CD4-positive, alpha-beta memory T cell (primary cell): ENCODE data around the gene STK38L. TPM values are rescaled to one million over a fixed set of nuclear protein-coding genes. Genes with fewer than 3 reads are reported as not detected.
"Not testable (repeated sequence)": the region's sequence is repeated elsewhere in the genome, so short reads cannot be mapped to it uniquely, and the experiment has no call there.

ENCODE experiments used
- CTCF ChIA-PET: fragments of 350-600 bp; sonication (Branson Sonifier 250); formaldehyde crosslinking; loops from one replicate; lab custom pipeline; 2021; ENCODE audit warnings: inconsistent platforms; ENCODE audit not compliant: partially characterized antibody; lab: Charles Lee
- POLR2A ChIA-PET: fragments of 350-600 bp; sonication (Branson Sonifier 250); formaldehyde crosslinking; loops from one replicate; lab custom pipeline; 2021; ENCODE audit not compliant: partially characterized antibody; lab: Charles Lee
- DNase-seq, 5 donors: peaks; one replicate each; pipeline versions ENCODE4 v3.0.0 to v3.0.0-alpha.2; 2020 to 2022; ENCODE audit warnings: mixed read lengths in 1 of 5
- H3K27ac ChIP-seq: one replicate; pipeline ENCODE4 v1.7.0; 2013; ENCODE audit warnings: low read depth, low read length
- H3K27me3 ChIP-seq: 2 replicates; pipeline ENCODE4 v1.7.0; 2013; ENCODE audit warnings: mild to moderate bottlenecking, low read length, moderate library complexity; ENCODE audit not compliant: insufficient read depth
- H3K36me3 ChIP-seq: 2 replicates; pipeline ENCODE4 v1.7.0; 2013; ENCODE audit warnings: mild to moderate bottlenecking, low read length, moderate library complexity; ENCODE audit not compliant: insufficient read depth
- H3K4me1 ChIP-seq: 2 replicates; pipeline ENCODE4 v1.7.0; 2013; ENCODE audit warnings: mild to moderate bottlenecking, low read length, moderate library complexity; ENCODE audit not compliant: insufficient read depth
- H3K4me3 ChIP-seq, 2 donors: one replicate each; pipeline ENCODE4 v1.7.0; 2013; ENCODE audit warnings: low read length in 2 of 2, mild to moderate bottlenecking in 1 of 2
- H3K9me3 ChIP-seq, 2 donors: one replicate each; pipeline ENCODE4 v1.7.0; 2013; ENCODE audit warnings: low read length in 2 of 2, control low read depth in 1 of 2; ENCODE audit not compliant: control insufficient read depth in 1 of 2
- H3K27ac Mint-ChIP-seq, 7 donors: one replicate each; pipeline ENCODE4 v1.8.0; 2020 to 2021; ENCODE audit warnings: mixed read lengths in 7 of 7, mild to moderate bottlenecking in 6 of 7, inconsistent platforms in 3 of 7, moderate library complexity in 3 of 7
- H3K27me3 Mint-ChIP-seq, 2 donors: one replicate each; pipeline ENCODE4 v1.8.0; 2020 to 2021; ENCODE audit warnings: mixed read lengths in 2 of 2
- H3K36me3 Mint-ChIP-seq, 2 donors: one replicate each; pipeline ENCODE4 v1.8.0; 2020 to 2021; ENCODE audit warnings: mixed read lengths in 2 of 2, inconsistent platforms in 1 of 2, mild to moderate bottlenecking in 1 of 2
- H3K4me1 Mint-ChIP-seq, 4 donors: one replicate each; pipeline ENCODE4 v1.8.0; 2020 to 2021; ENCODE audit warnings: mixed read lengths in 4 of 4, mild to moderate bottlenecking in 1 of 4
- H3K4me3 Mint-ChIP-seq, 8 donors: one replicate each; pipeline ENCODE4 v1.8.0; 2020 to 2021; ENCODE audit warnings: mixed read lengths in 8 of 8, mild to moderate bottlenecking in 7 of 8, moderate library complexity in 6 of 8, inconsistent platforms in 3 of 8
- H3K9me3 Mint-ChIP-seq, 8 donors: one replicate each; pipeline ENCODE4 v1.8.0; 2020 to 2021; ENCODE audit warnings: mixed read lengths in 8 of 8, mild to moderate bottlenecking in 5 of 8, inconsistent platforms in 3 of 8, moderate library complexity in 1 of 8
- intact Hi-C: fragments of 100-400 bp; cut with micrococcal nuclease; formaldehyde crosslinking; loops from one replicate; pipeline ENCODE4 v1.15.1; 2023
- polyA plus RNA-seq, 2 donors: library from polyadenylated mRNA; unstranded; fragments of 300-500 nt; fragmentation: Illumina TruSeq; gene quantifications; one replicate each; pipeline ENCODE4 v1.2.3, GENCODE V29; 2021
- total RNA-seq, 2 experiments: library from RNA; stranded (reverse); gene quantifications; one replicate each; pipeline ENCODE4 v1.2.3, GENCODE V29; 2021

STK38L gene
- total and polyA plus RNA-seq, 4 experiments from 2014 or later, result 8.4 to 21.8 (median 15.3) TPM

DNA sequence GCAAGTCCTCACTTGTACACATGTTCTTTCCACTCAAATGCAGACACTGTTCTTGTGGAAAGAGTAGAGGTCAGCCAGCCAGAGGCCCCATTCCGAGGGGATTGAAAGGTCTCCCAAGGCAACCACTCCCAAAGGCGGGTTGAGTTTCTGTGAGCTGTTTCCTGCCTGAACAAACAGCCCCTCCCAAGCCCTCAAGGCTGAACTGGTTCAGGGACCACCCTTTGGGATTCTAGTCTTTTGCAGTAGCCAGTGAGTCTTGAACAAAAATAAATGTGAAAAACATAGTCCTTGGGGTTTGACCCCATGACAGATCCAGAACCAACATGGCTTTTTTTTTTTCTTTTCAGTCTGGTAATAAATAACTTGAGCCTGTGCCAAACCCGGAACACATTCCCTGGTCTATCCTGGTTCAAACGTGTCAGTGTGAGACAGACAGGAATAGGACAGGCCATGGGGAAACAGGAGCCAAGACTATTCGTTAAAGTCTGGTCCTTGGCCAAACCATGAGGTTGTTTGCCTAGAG lies 17.6 kb upstream of the STK38L start:
- DNase-seq, result no peak
- Mint-ChIP-seq H3K4me3 (no peak overlapping the region), H3K27me3 (peaks cover 0 to 1% of the 10 kb centered on the region in 2 donors), H3K27ac (no peak overlapping the region), H3K9me3 (no peaks in the 10 kb centered on the region), H3K36me3 (no peaks in the 10 kb centered on the region), H3K4me1 (no peaks in the 10 kb centered on the region)
- no peaks in the 10 kb centered on the region for H3K9me3 ChIP-seq
- no peaks in the 10 kb centered on the region for H3K4me1 ChIP-seq
- CTCF ChIA-PET, result no interaction called here
- H3K27ac ChIP-seq, result no peak overlapping the region
- intact Hi-C loops, result no loop called here
- H3K4me3 ChIP-seq, result no peak overlapping the region
- H3K27me3 ChIP-seq, result no peaks in the 10 kb centered on the region
- POLR2A ChIA-PET, result no interaction called here
- H3K36me3 ChIP-seq, result no peaks in the 10 kb centered on the region

DNA sequence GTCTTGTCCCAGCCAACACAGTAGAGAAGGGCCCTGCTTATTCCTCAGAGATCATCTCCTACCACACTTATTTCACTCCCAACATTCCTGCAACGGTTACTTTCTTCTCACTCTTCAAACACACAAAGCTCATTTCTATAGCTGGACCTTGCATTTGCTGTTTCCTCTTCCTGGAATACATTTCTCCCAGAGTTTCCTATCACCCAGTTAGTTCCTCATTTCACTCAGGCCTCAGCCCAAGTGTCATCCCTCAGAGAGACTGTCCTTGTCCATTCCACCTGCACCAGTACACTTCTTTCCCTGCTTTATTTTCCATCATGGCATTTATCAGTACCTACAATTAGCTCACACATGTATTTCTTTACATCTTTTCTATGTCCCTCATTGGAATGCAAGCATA lies 14.7 kb upstream of the STK38L start:
- Histone ChIP-seq H3K4me1 (no peaks in the 10 kb centered on the region), H3K27ac (no peak overlapping the region), H3K27me3 (no peaks in the 10 kb centered on the region), H3K36me3 (no peaks in the 10 kb centered on the region), H3K9me3 (no peaks in the 10 kb centered on the region), H3K4me3 (no peak overlapping the region)
- no peak overlapping the region for H3K4me3 Mint-ChIP-seq
- DNase-seq, result no peak
- intact Hi-C loops, result no loop called here
- no peak overlapping the region for H3K27ac Mint-ChIP-seq
- H3K27me3 Mint-ChIP-seq, result peaks cover 0 to 4% of the 10 kb centered on the region in 2 donors
- POLR2A ChIA-PET, result no interaction called here
- no peaks in the 10 kb centered on the region for H3K4me1 Mint-ChIP-seq
- peaks cover 0 to 5% (median 0%) of the 10 kb centered on the region in 8 donors for H3K9me3 Mint-ChIP-seq
- CTCF ChIA-PET, result no interaction called here
- H3K36me3 Mint-ChIP-seq, result no peaks in the 10 kb centered on the region

DNA sequence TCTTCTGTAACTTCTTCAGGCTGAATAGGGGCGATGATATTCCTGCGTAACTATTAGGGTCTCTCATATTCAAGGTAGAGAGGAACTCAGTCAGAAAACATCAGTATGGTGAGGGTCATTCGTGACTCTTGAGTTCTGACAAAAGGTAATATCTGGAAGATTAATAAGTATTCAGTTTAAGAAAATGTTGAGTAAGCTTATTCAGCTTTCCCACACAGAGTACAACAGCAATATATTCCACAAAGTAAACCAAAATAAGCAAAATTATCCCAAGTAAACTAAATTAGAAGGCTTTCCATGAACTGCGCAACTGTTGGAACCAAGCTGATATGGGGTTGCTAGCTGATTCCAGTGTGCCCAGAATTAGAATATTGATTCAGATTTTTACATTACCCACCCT lies 12.7 kb upstream of the STK38L start:
- H3K27me3 Mint-ChIP-seq, POLR2A ChIA-PET: not testable (repeated sequence)

DNA sequence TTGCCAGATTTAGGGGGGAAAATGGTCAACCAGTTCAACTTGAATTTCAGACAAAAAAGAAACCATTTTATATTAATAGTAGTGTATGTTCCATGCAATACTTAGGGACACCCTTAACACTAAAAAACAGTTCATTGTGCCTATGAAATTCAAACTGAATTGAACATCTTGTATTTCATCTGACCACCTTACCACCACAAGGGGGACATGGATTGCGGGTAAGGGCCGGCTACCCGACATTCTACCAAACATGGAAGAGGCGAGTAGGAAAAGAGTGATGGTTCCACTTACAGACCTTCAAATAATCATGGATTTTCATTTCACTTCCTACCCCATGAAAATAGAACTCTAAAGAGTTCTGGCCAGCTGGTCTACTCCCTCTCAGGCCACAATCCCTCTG lies 10.3 kb upstream of the STK38L start:
- Mint-ChIP-seq H3K27ac (no peak overlapping the region), H3K4me3 (no peak overlapping the region), H3K36me3 (no peaks in the 10 kb centered on the region), H3K9me3 (peaks cover 0 to 5% (median 0%) of the 10 kb centered on the region in 8 donors), H3K27me3 (peaks cover 0 to 4% of the 10 kb centered on the region in 2 donors), H3K4me1 (peaks cover 10 to 16% (median 13%) of the 10 kb centered on the region in 4 donors)
- Histone ChIP-seq H3K27ac (no peak overlapping the region), H3K27me3 (no peaks in the 10 kb centered on the region), H3K9me3 (no peaks in the 10 kb centered on the region), H3K4me3 (no peak overlapping the region), H3K4me1 (peaks cover 12% of the 10 kb centered on the region), H3K36me3 (no peaks in the 10 kb centered on the region)
- POLR2A ChIA-PET, result no interaction called here
- intact Hi-C loops, result no loop called here
- CTCF ChIA-PET, result interaction anchor here (0.9 kb wide), 1 partner anchor 71 kb away, joined by 3 read pairs; no protein-coding TSS in a partner anchor
- no peak for DNase-seq

More for the DNA sequence above, 12.7 kb upstream of the STK38L start:
- H3K4me1 Mint-ChIP-seq, H3K27ac Mint-ChIP-seq, H3K36me3 Mint-ChIP-seq, H3K9me3 Mint-ChIP-seq, H3K4me3 ChIP-seq, H3K4me3 Mint-ChIP-seq, H3K27me3 ChIP-seq, intact Hi-C loops, H3K9me3 ChIP-seq, H3K36me3 ChIP-seq, CTCF ChIA-PET, H3K27ac ChIP-seq, DNase-seq, H3K4me1 ChIP-seq: not testable (repeated sequence)

DNA sequence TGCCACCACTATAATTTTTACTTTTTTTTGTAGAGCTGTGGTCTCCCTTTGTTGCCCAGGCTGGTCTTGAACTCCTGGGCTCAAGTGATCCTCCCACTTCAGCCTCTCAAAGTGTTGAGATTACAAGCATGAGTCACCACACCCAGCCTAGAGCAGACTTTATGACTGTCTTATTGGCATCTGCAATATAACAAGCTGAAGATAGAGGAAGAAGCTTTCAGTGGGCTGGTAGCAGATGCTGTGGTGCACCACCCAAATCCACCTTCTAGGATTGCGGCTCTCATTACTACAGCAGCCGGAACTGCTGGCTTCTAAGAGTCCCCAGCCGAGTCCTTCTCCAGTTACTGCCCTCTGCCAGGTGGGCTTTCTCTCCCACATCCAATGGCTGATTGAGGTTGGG lies 7.6 kb upstream of the STK38L start:
- H3K27me3 ChIP-seq, result no peaks in the 10 kb centered on the region
- H3K36me3 Mint-ChIP-seq, result no peaks in the 10 kb centered on the region
- peaks cover 0 to 4% of the 10 kb centered on the region in 2 donors for H3K27me3 Mint-ChIP-seq
- H3K4me1 Mint-ChIP-seq, result peaks cover 17 to 29% (median 23%) of the 10 kb centered on the region in 4 donors
- H3K27ac ChIP-seq, result no peak overlapping the region
- no peak for DNase-seq
- no peak overlapping the region for H3K4me3 Mint-ChIP-seq
- H3K36me3 ChIP-seq, result no peaks in the 10 kb centered on the region
- H3K4me1 ChIP-seq, result peaks cover 14% of the 10 kb centered on the region
- no peak overlapping the region for H3K4me3 ChIP-seq
- ChIA-PET POLR2A (no interaction called here), CTCF (interaction anchor here (1.5 kb wide), 1 partner anchor 70 kb away, joined by 3 read pairs; no protein-coding TSS in a partner anchor)
- H3K27ac Mint-ChIP-seq, result no peak overlapping the region
- peaks cover 0 to 5% (median 0%) of the 10 kb centered on the region in 8 donors for H3K9me3 Mint-ChIP-seq
- intact Hi-C loops, result loop anchor here (5.0 kb wide), 1 partner anchor 94 kb away; no protein-coding TSS in a partner anchor
- no peaks in the 10 kb centered on the region for H3K9me3 ChIP-seq

DNA sequence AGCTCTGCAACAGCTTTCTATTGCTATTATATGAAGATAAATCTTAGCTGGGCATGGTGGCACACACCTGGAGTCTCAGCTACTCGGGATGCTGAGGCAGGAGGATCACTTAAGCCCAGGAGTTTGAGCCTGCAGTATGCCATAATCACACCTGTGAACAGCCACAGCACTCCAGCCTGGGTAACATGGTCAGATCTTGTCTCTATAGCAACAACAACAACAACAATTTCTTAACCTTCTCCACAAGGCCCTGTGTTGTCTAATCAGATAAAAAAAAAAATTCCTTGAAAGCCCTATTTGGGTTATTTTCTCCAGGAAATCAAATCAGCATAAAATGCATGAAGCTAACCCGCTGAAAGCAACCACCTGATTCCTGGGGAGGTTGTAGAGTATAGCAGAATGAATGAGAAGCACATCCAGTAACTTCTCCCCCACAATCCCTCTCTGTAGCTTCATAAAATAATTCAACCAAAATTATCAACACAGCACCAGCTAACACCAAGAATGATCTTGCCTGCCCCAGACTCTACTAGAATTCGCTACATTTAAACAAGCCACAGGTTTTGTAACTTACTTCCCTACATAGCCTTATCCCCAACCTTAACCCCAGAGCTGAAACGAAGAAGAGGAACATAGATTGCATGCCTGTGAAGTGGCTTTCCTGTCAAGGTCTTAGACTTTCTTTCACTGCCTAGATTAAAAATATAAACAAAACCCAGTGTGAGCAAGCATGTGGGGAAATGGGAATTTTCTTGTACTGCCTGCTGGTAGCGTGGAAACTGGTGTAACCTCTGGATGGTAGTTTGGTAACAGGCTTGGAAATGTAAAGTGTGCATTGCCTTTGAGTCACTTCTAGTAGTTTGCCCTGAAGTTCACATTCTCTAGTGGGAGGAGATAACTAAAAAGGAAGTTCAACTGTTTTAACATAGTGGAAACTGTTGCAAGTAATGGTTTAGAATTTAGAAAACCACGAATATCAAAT lies 6.0 kb upstream of the STK38L start:
- Mint-ChIP-seq H3K27me3 (peaks cover 0 to under 1% of the 10 kb centered on the region in 2 donors), H3K4me3 (peak overlapping the region in 6 of 8 donors; percentile 1 to 52 (median 8)), H3K36me3 (no peaks in the 10 kb centered on the region), H3K4me1 (peaks cover 17 to 29% (median 23%) of the 10 kb centered on the region in 4 donors), H3K27ac (peak overlapping the region; percentile 45 to 80 (median 71)), H3K9me3 (peaks cover 0 to 2% (median 0%) of the 10 kb centered on the region in 8 donors)
- Histone ChIP-seq H3K27ac (peak overlapping the region; percentile 31), H3K36me3 (no peaks in the 10 kb centered on the region), H3K9me3 (no peaks in the 10 kb centered on the region), H3K27me3 (no peaks in the 10 kb centered on the region), H3K4me3 (no peak overlapping the region), H3K4me1 (peaks cover 14% of the 10 kb centered on the region)
- intact Hi-C loops, result loop anchor here (5.0 kb wide), 1 partner anchor 96 kb away; no protein-coding TSS in a partner anchor
- CTCF ChIA-PET, result interaction anchor here (1.5 kb wide), 1 partner anchor 69 kb away, joined by 3 read pairs; no protein-coding TSS in a partner anchor
- DNase-seq, result peak in 3 of 5 donors; percentile 6 to 31 (median 18)
- POLR2A ChIA-PET, result no interaction called here

DNA sequence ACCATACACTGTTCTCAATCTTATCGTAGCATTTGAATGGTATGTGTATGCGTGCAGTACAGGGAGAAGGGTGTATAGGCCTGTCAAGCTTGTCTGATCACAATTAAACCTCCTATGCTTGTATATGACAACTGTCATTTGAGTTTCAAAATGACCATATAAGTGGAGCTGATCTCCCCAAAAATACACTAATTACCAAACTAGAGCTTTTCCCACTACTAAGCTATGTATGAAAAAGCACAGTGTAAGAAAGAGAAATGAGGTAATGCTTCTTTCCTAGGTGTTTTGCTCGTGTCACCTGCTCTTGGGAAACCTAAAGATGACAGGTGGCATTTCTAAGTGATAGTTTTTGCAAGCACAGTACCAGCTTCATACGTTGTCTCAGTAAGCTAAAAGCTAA lies 1.1 kb upstream of the STK38L start:
- Mint-ChIP-seq H3K36me3 (peaks cover under 1 to 12% of the 10 kb centered on the region in 2 donors), H3K9me3 (peaks cover 0 to 3% (median 0%) of the 10 kb centered on the region in 8 donors), H3K4me3 (peak overlapping the region in 6 of 8 donors; percentile 36 to 99 (median 98)), H3K4me1 (peaks cover 40 to 63% (median 49%) of the 10 kb centered on the region in 4 donors), H3K27ac (peak overlapping the region; percentile 93 to 99 (median 99)), H3K27me3 (no peaks in the 10 kb centered on the region)
- Histone ChIP-seq H3K36me3 (no peaks in the 10 kb centered on the region), H3K4me1 (peaks cover 37% of the 10 kb centered on the region), H3K9me3 (no peaks in the 10 kb centered on the region), H3K4me3 (no peak overlapping the region), H3K27me3 (no peaks in the 10 kb centered on the region), H3K27ac (no peak overlapping the region)
- POLR2A ChIA-PET, result interaction anchor here (1.1 to 1.9 kb wide), 4 partner anchors 217 to 411 kb away, joined by 3 to 7 read pairs (median 5); partner anchors contain the start of genes ITPR2 and MED21
- no peak for DNase-seq
- intact Hi-C loops, result loop anchor here (5.0 to 10.0 kb wide), 2 partner anchors 62 to 279 kb away; partner anchors contain the start of gene PPFIBP1
- CTCF ChIA-PET, result interaction anchor here (1.5 kb wide), 1 partner anchor 227 kb away, joined by 5 read pairs; no protein-coding TSS in a partner anchor
